GM12875 (cell line): ENCODE data around the gene ACTN1.
A peak's percentile ranks its signal among the peaks of the same experiment; 100 is the strongest.

Experiments used
- H3K4me3 ChIP-seq: one replicate; pipeline ENCODE4 v1.5.1; 2011; ENCODE audit warnings: low read depth, low read length, control low read depth
- CTCF ChIP-seq: IDR thresholded peaks from 2 replicates; pipeline ENCODE4 v1.5.1; 2011; ENCODE audit warnings: low read depth, mild to moderate bottlenecking, control low read depth, inconsistent platforms, low read length, moderate library complexity, borderline replicate concordance; ENCODE audit not compliant: insufficient read depth

Gene ACTN1

GRCh38 chr14:68919129-68919927 lies 59.8 kb downstream of the ACTN1 start:
- TF ChIP-seq CTCF, result no peak

GRCh38 chr14:68918612-68919011 lies 60.5 kb downstream of the ACTN1 start:
- TF ChIP-seq CTCF, result no peak
- no peak overlapping the region for H3K4me3 ChIP-seq

More at GRCh38 chr14:68919129-68919927, 59.8 kb downstream of the ACTN1 start:
- no peak overlapping the region for H3K4me3 ChIP-seq

GRCh38 chr14:68916358-68916941 lies 62.7 kb downstream of the ACTN1 start:
- no peak for TF ChIP-seq CTCF
- H3K4me3 ChIP-seq, result no peak overlapping the region

GRCh38 chr14:68913516-68913915 lies 65.6 kb downstream of the ACTN1 start:
- H3K4me3 ChIP-seq, result no peak overlapping the region
- no peak for TF ChIP-seq CTCF

- H3K4me3 ChIP-seq, result no peak overlapping the region
- peak; percentile 96 for TF ChIP-seq CTCF
Observed at GRCh38 chr14:68911594-68912227, 67.4 kb downstream of the ACTN1 start.

- no peak overlapping the region for H3K4me3 ChIP-seq
- TF ChIP-seq CTCF, result no peak
Observed at GRCh38 chr14:68910540-68910939, 68.6 kb downstream of the ACTN1 start.
